Measurements from ENCODE around the gene BBOX1. TPM values are rescaled to one million over a fixed set of nuclear protein-coding genes. Genes with fewer than 3 reads are reported as not detected.

The BBOX1 gene
- total RNA-seq, 1 donor from 2014 or later = not detected

GRCh38 chr11:27118371-27118770 lies 77.8 kb downstream of the BBOX1 start:
- H3K9me3 Mint-ChIP-seq = no peaks in the 10 kb centered on the region
- H3K79me2 ChIP-seq (ENCODE audit: low read depth) = no peaks in the 10 kb centered on the region
- H4K20me1 ChIP-seq (ENCODE audit: low read depth) = no peaks in the 10 kb centered on the region
- H3K4me2 ChIP-seq = no peak overlapping the region
- H3K9me3 ChIP-seq (ENCODE audit: low read depth) = no peaks in the 10 kb centered on the region
- no peak overlapping the region for H2AFZ ChIP-seq (replicated peaks)
- no peaks in the 10 kb centered on the region for H3K36me3 ChIP-seq
- no peak overlapping the region for H3K4me3 Mint-ChIP-seq
- H3K4me1 Mint-ChIP-seq = peaks cover 5% of the 10 kb centered on the region
- no peak overlapping the region for H3K27ac ChIP-seq
- TF ChIP-seq EZH2phosphoT487 (IDR thresholded peaks at IDR 0.05) = no peak
- TF ChIP-seq, protein P1, sequence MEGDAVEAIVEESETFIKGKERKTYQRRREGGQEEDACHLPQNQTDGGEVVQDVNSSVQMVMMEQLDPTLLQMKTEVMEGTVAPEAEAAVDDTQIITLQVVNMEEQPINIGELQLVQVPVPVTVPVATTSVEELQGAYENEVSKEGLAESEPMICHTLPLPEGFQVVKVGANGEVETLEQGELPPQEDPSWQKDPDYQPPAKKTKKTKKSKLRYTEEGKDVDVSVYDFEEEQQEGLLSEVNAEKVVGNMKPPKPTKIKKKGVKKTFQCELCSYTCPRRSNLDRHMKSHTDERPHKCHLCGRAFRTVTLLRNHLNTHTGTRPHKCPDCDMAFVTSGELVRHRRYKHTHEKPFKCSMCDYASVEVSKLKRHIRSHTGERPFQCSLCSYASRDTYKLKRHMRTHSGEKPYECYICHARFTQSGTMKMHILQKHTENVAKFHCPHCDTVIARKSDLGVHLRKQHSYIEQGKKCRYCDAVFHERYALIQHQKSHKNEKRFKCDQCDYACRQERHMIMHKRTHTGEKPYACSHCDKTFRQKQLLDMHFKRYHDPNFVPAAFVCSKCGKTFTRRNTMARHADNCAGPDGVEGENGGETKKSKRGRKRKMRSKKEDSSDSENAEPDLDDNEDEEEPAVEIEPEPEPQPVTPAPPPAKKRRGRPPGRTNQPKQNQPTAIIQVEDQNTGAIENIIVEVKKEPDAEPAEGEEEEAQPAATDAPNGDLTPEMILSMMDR (IDR thresholded peaks at IDR 0.05) = no peak
- no peak for TF ChIP-seq EZH2 (IDR thresholded peaks at IDR 0.05)
- no peaks in the 10 kb centered on the region for H3K4me1 ChIP-seq
- H3K27me3 ChIP-seq = no peaks in the 10 kb centered on the region
- DNase-seq (ENCODE audit: low spot score) = no peak
- no peaks in the 10 kb centered on the region for H3F3A ChIP-seq (ENCODE audit: low read depth)
- no peaks in the 10 kb centered on the region for H3K27me3 Mint-ChIP-seq (ENCODE audit: insufficient read depth, low read depth)
- no peak overlapping the region for H3K27ac Mint-ChIP-seq
- H3K9ac ChIP-seq = no peak overlapping the region
- H3K4me3 ChIP-seq = no peak overlapping the region
- no peaks in the 10 kb centered on the region for H3K36me3 Mint-ChIP-seq

DNA sequence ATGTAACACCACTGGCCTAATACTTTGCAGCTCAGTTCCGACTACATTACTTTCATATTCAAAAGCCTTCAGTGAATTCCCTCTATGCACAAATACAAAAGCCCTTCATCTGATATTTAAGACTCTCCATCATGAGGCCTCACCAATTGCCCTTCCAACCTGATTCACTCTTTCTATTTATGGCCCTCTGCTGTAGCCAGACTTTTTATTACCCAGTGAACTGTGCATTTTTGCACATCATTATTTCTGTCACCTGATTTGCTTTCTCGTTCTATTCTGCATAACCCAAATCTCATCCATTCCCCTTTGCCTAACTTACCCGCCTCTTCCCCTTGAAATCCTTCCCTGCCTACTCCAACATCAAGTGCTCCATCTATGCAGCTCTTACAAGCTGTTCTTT lies 78.3 kb downstream of the BBOX1 start:
- H3K9ac ChIP-seq = no peak overlapping the region
- no peaks in the 10 kb centered on the region for H3K4me1 ChIP-seq
- H3K27me3 ChIP-seq = no peaks in the 10 kb centered on the region
- H3K27ac ChIP-seq = no peak overlapping the region
- TF ChIP-seq EZH2phosphoT487 (IDR thresholded peaks at IDR 0.05) (no peak), EZH2 (IDR thresholded peaks at IDR 0.05) (no peak)
- TF ChIP-seq, protein P1 (IDR thresholded peaks at IDR 0.05) = no peak
- H3F3A ChIP-seq (ENCODE audit: low read depth) = no peaks in the 10 kb centered on the region
- H3K9me3 Mint-ChIP-seq = no peaks in the 10 kb centered on the region
- no peaks in the 10 kb centered on the region for H3K9me3 ChIP-seq (ENCODE audit: low read depth)
- H3K36me3 ChIP-seq = no peaks in the 10 kb centered on the region
- no peak overlapping the region for H3K27ac Mint-ChIP-seq
- no peaks in the 10 kb centered on the region for H3K79me2 ChIP-seq (ENCODE audit: low read depth)
- peaks cover 5% of the 10 kb centered on the region for H3K4me1 Mint-ChIP-seq
- H3K4me3 ChIP-seq = no peak overlapping the region
- no peak overlapping the region for H3K4me3 Mint-ChIP-seq
- no peaks in the 10 kb centered on the region for H4K20me1 ChIP-seq (ENCODE audit: low read depth)
- no peak overlapping the region for H2AFZ ChIP-seq (replicated peaks)
- H3K4me2 ChIP-seq = no peak overlapping the region
- H3K36me3 Mint-ChIP-seq = no peaks in the 10 kb centered on the region
- no peaks in the 10 kb centered on the region for H3K27me3 Mint-ChIP-seq (ENCODE audit: insufficient read depth, low read depth)
- DNase-seq (ENCODE audit: low spot score) = no peak

DNA sequence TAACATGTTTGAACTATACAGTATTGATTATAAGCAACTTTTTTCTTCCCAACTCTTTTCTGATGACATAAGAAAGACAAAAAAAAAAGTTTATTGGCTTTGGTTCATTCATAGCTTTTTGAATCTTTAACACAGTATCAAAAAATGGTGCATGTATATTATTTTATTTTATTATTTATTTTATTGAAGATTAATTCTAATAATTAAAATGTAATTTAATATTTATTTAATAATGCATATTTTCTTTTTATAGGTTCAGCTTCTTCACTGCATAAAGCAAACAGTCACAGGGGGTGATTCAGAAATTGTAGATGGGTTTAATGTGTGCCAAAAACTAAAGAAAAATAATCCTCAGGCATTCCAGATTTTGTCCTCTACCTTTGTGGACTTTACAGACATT lies 78.8 kb downstream of the BBOX1 start:
- Histone ChIP-seq H3K4me1 (no peaks in the 10 kb centered on the region), H3K79me2 (ENCODE audit: low read depth) (no peaks in the 10 kb centered on the region), H3K9me3 (ENCODE audit: low read depth) (no peaks in the 10 kb centered on the region), H3K9ac (no peak overlapping the region), H4K20me1 (ENCODE audit: low read depth) (no peaks in the 10 kb centered on the region), H3K27me3 (no peaks in the 10 kb centered on the region), H3K4me2 (no peak overlapping the region), H3F3A (ENCODE audit: low read depth) (no peaks in the 10 kb centered on the region), H3K36me3 (no peaks in the 10 kb centered on the region), H2AFZ (replicated peaks) (no peak overlapping the region), H3K4me3 (no peak overlapping the region), H3K27ac (no peak overlapping the region)
- H3K4me1 Mint-ChIP-seq = peaks cover 5% of the 10 kb centered on the region
- no peak overlapping the region for H3K4me3 Mint-ChIP-seq
- H3K27me3 Mint-ChIP-seq (ENCODE audit: insufficient read depth, low read depth) = no peaks in the 10 kb centered on the region
- no peaks in the 10 kb centered on the region for H3K9me3 Mint-ChIP-seq
- no peak for TF ChIP-seq EZH2phosphoT487 (IDR thresholded peaks at IDR 0.05)
- TF ChIP-seq, protein P1 (IDR thresholded peaks at IDR 0.05) = no peak
- no peak for DNase-seq (ENCODE audit: low spot score)
- H3K36me3 Mint-ChIP-seq = no peaks in the 10 kb centered on the region
- H3K27ac Mint-ChIP-seq = no peak overlapping the region

- Histone ChIP-seq H3F3A (ENCODE audit: low read depth) (no peaks in the 10 kb centered on the region), H2AFZ (replicated peaks) (no peak overlapping the region), H3K4me2 (no peak overlapping the region), H3K9ac (no peak overlapping the region), H3K27me3 (no peaks in the 10 kb centered on the region), H3K9me3 (ENCODE audit: low read depth) (no peaks in the 10 kb centered on the region), H3K27ac (no peak overlapping the region), H3K36me3 (no peaks in the 10 kb centered on the region), H3K79me2 (ENCODE audit: low read depth) (no peaks in the 10 kb centered on the region), H4K20me1 (ENCODE audit: low read depth) (no peaks in the 10 kb centered on the region), H3K4me1 (no peaks in the 10 kb centered on the region), H3K4me3 (no peak overlapping the region)
- H3K36me3 Mint-ChIP-seq = no peaks in the 10 kb centered on the region
- H3K4me3 Mint-ChIP-seq = no peak overlapping the region
- H3K9me3 Mint-ChIP-seq = no peaks in the 10 kb centered on the region
- peaks cover 5% of the 10 kb centered on the region for H3K4me1 Mint-ChIP-seq
- no peak overlapping the region for H3K27ac Mint-ChIP-seq
- TF ChIP-seq EZH2 (IDR thresholded peaks at IDR 0.05) = no peak
- TF ChIP-seq, protein P1 (IDR thresholded peaks at IDR 0.05) = no peak
- no peak for TF ChIP-seq EZH2phosphoT487 (IDR thresholded peaks at IDR 0.05)
- no peaks in the 10 kb centered on the region for H3K27me3 Mint-ChIP-seq (ENCODE audit: insufficient read depth, low read depth)
- no peak for DNase-seq (ENCODE audit: low spot score)
Measured at GRCh38 chr11:27120211-27120610, 79.6 kb downstream of the BBOX1 start.

Data from neural progenitor cell (in vitro differentiated cells).